AG10803 (cell line): ENCODE results near the gene FHL1.

ENCODE experiments used
- DNase-seq: peaks from one replicate; pipeline ENCODE4 v3.0.0; 2010; ENCODE audit warnings: low read depth
- H3K4me3 ChIP-seq: 2 replicates; pipeline ENCODE4 v1.5.1; 2011; ENCODE audit warnings: mild to moderate bottlenecking, low read length, control low read depth
- TF ChIP-seq, protein P1 (sequence below): conservative IDR thresholded peaks from 2 replicates; pipeline ENCODE4 v1.5.1; 2011; ENCODE audit warnings: mild to moderate bottlenecking, low read length, control low read depth, inconsistent platforms

FHL1 gene

DNA sequence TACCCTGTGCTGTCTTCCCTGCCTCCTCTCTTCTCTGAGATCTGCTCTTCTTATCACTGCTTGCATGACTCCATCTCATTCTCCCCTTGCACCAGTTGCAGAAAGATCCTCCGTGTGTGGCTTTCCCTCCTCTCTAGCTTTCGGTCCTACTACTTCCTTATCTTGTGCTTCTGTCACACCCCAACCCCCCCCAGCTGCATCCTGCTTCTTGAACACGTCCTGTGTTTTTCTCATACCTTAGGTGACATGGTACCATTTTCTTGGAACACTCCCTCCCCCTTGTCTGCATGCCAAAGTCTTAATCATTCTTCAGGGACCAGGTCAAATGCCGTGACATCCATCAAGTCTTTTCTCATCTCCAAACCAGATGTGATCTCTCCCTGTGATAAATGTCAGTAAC lies 46.4 kb downstream of the FHL1 start:
- no peak for DNase-seq
- H3K4me3 ChIP-seq, result no peak overlapping the region
- TF ChIP-seq, protein P1, sequence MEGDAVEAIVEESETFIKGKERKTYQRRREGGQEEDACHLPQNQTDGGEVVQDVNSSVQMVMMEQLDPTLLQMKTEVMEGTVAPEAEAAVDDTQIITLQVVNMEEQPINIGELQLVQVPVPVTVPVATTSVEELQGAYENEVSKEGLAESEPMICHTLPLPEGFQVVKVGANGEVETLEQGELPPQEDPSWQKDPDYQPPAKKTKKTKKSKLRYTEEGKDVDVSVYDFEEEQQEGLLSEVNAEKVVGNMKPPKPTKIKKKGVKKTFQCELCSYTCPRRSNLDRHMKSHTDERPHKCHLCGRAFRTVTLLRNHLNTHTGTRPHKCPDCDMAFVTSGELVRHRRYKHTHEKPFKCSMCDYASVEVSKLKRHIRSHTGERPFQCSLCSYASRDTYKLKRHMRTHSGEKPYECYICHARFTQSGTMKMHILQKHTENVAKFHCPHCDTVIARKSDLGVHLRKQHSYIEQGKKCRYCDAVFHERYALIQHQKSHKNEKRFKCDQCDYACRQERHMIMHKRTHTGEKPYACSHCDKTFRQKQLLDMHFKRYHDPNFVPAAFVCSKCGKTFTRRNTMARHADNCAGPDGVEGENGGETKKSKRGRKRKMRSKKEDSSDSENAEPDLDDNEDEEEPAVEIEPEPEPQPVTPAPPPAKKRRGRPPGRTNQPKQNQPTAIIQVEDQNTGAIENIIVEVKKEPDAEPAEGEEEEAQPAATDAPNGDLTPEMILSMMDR, result no peak

DNA sequence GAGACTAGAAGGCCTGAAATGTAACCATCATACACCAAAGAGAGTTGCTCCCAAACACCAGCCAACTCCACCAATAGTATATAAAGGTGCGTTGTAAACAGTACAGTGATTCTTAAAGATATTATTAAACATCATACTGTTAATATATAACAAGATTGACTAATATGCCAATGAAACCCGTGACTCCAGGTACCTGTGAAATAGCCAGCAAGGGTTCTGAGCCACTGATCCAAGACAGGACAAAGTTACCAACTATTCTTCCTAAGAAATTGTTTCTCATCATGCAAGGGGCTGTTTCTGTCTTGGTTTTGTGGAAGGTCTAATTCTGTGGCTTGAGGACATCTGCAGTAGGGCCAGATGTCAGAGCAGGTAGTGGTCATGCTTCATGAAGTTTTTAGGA lies 47.2 kb downstream of the FHL1 start:
- TF ChIP-seq, protein P1, result no peak
- no peak overlapping the region for H3K4me3 ChIP-seq
- no peak for DNase-seq

DNA sequence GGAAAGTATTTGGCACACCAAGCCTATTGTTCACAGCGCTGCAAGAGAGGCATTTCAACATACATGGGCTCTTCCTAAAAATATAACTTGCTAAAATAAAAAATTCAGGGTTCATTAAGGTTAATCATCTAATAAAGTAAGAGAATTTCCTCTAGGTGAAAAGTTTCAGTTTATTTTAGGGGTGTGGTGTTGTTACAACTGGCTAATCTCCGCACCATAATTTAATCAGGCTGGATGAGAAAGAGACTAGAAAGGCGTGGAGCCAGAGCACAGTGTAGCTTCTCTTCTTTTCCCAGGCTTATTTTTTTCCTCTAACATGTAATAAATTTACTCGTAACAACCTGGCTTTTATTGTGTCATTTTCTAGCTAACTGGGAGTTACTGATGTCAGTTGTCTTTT lies 47.9 kb downstream of the FHL1 start:
- TF ChIP-seq, protein P1, result no peak
- no peak for DNase-seq
- no peak overlapping the region for H3K4me3 ChIP-seq

DNA sequence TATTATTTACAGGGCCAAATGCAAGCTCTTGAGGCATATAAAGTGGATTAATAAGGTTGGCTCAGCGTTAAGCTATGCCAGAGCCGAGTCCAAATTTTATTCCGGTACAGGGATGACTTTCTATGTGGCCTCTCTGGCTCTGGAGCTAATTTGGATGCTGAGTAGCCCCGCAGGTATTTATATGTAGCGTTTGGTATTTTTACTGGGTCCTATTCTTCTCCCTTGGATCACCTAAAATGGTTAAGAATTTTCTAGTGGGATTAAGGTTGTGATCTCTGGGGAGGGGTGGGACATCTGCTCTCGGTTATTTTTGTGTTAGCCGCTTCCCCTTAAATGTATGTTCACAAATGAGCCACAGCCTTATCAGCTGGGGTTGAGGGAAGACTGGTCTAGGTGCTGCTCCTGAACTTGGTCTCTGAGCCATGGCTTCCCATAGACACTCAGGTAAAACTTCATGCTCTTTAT lies 49.4 kb downstream of the FHL1 start:
- no peak for DNase-seq
- TF ChIP-seq, protein P1, result no peak
- H3K4me3 ChIP-seq, result no peak overlapping the region

DNA sequence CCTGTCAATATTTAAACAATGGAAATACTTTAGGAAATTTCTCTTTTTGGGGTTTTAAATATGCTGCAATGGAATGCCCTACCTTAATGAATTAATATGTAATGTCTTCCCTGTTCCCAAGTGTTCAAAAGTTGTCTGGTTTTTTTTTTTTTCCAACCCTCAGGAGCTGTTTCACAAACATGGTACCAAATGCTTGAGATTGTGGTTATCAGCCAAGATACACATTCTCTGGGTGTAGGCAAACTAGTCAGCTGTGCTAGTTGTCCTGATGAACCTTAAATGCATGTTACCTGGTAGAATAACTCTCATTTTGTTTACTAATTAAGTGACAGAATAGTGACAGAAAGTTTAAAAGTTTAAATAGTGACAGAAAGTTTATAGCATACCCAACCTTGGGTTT lies 50.7 kb downstream of the FHL1 start:
- no peak overlapping the region for H3K4me3 ChIP-seq
- DNase-seq, result no peak
- TF ChIP-seq, protein P1, result no peak

DNA sequence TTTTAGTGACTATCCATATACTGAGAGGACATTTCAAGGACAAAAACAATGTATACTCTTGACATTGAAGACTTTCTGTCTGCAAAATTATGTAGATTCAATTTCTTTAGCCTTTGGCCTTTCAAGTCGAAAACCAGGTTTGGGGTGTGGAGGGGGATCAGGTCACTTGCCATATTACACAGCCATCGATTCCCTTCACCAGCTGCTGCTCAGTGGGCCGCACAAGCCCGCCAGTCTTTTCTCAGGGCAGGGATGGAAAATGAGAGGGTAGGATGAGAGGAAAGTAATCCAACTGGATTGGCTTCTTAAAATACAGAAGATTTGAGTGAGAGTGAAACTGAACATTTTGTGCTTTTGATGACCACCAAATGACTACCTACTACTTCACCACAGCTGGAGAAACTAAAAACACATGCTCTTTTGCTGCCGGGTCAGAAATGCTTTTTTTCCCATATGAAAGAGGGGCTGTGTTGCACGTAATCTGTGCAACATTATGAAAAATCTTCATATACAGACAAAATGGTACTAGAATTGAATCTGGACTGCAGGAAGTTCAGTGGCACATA lies 51.4 kb downstream of the FHL1 start:
- H3K4me3 ChIP-seq, result no peak overlapping the region
- no peak for DNase-seq
- TF ChIP-seq, protein P1, result no peak

DNA sequence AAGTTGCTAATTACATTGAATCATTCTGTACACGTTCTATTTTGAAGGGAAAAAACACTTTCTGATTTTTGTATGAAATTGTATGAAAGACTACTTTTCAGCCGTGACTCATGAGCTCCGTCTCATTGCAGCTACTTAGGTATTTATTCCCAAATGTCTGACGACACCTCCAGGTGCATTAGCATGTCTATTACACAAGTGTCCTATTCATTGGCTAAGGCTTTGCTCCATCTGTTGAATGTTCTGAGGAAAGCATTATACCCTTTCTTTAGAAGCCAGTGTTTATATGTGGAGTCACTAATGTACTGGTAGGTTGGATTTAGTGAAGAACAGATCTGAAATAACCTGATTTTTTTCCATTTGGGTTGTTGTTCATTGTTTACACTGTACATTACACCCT lies 52.0 kb downstream of the FHL1 start:
- TF ChIP-seq, protein P1, result no peak
- DNase-seq, result no peak
- no peak overlapping the region for H3K4me3 ChIP-seq
